Keratinocyte (primary cell): ENCODE data around the gene HACD1. TPM values are rescaled to one million over a fixed set of nuclear protein-coding genes. Genes with fewer than 3 reads are reported as not detected.

Experiments used
- DNase-seq: peaks from one replicate; pipeline ENCODE4 v3.0.0-alpha.2; 2011; ENCODE audit warnings: low read depth, missing footprints, low spot score
- FAIRE-seq: peaks from 2 replicates; lab custom pipeline; 2011; peaks lifted over from hg19 to GRCh38; lab: Jason Lieb, UNC
- H2AFZ ChIP-seq: 2 replicates; pipeline ENCODE4 v1.6.0; 2012; ENCODE audit warnings: low read length, control low read depth, inconsistent platforms; ENCODE audit not compliant: control insufficient read depth
- H3K27ac ChIP-seq: 2 replicates; pipeline ENCODE4 v1.5.1; 2011; ENCODE audit warnings: low read length; ENCODE audit not compliant: control insufficient read depth, insufficient read depth
- H3K27me3 ChIP-seq: 3 replicates; pipeline ENCODE4 v1.6.0; 2011; ENCODE audit warnings: low read length; ENCODE audit not compliant: control insufficient read depth, insufficient read depth; ENCODE audit errors: extremely low read depth
- H3K36me3 ChIP-seq, 2 experiments: 2 replicates in 1 of 2; 3 replicates in 1 of 2; pipeline ENCODE4 v1.5.1; 2011; ENCODE audit warnings: low read length in 2 of 2, mild to moderate bottlenecking in 1 of 2; ENCODE audit not compliant: control insufficient read depth in 2 of 2, insufficient read depth in 2 of 2; ENCODE audit errors: extremely low read depth in 1 of 2
- H3K4me1 ChIP-seq: 3 replicates; pipeline ENCODE4 v1.5.1; 2011; ENCODE audit warnings: low read length; ENCODE audit not compliant: control insufficient read depth, insufficient read depth; ENCODE audit errors: extremely low read depth
- H3K4me2 ChIP-seq: 3 replicates; pipeline ENCODE4 v1.6.0; 2011; ENCODE audit warnings: low read depth, low read length; ENCODE audit not compliant: control insufficient read depth, insufficient read depth; ENCODE audit errors: extremely low read depth
- H3K4me3 ChIP-seq, 3 experiments: fragments of 200-600 bp in 1 of 3; sonication (generic) in 1 of 3; 2 replicates in 2 of 3; 3 replicates in 1 of 3; pipeline ENCODE4 v1.5.1; 2011 to 2016; ENCODE audit warnings: low read length in 3 of 3, mild to moderate bottlenecking in 3 of 3, control low read depth in 2 of 3, inconsistent platforms in 1 of 3, low read depth in 1 of 3, mixed read lengths in 1 of 3, mixed run types in 1 of 3, moderate library complexity in 1 of 3; ENCODE audit not compliant: control insufficient read depth in 2 of 3, insufficient read depth in 2 of 3; ENCODE audit errors: extremely low read depth in 1 of 3
- H3K79me2 ChIP-seq: 2 replicates; pipeline ENCODE4 v1.6.0; 2012; ENCODE audit warnings: low read length; ENCODE audit not compliant: control insufficient read depth, insufficient read depth
- H3K9ac ChIP-seq: 3 replicates; pipeline ENCODE4 v1.6.0; 2011; ENCODE audit warnings: low read length; ENCODE audit not compliant: control insufficient read depth, insufficient read depth; ENCODE audit errors: extremely low read depth
- H3K9me1 ChIP-seq: 3 replicates; pipeline ENCODE4 v1.6.0; 2011; ENCODE audit warnings: low read length; ENCODE audit not compliant: control insufficient read depth, insufficient read depth; ENCODE audit errors: extremely low read depth
- H3K9me3 ChIP-seq: 2 replicates; pipeline ENCODE4 v1.5.1; 2012; ENCODE audit warnings: low read depth, low read length; ENCODE audit not compliant: control insufficient read depth
- H4K20me1 ChIP-seq: 3 replicates; pipeline ENCODE4 v1.6.0; 2011; ENCODE audit warnings: low read length; ENCODE audit not compliant: control insufficient read depth, insufficient read depth; ENCODE audit errors: extremely low read depth
- CTCF ChIP-seq, 3 experiments: IDR thresholded peaks in 1 of 3; conservative IDR thresholded peaks in 1 of 3; optimal IDR thresholded peaks in 1 of 3; 2 replicates in 2 of 3; 3 replicates in 1 of 3; pipeline versions ENCODE3 to v1.5.1; 2011; ENCODE audit warnings: low read length in 3 of 3, mild to moderate bottlenecking in 3 of 3, moderate library complexity in 2 of 3, control low read depth in 1 of 3, inconsistent platforms in 1 of 3; ENCODE audit not compliant: insufficient read depth in 2 of 3; ENCODE audit errors: extremely low read depth in 1 of 3
- EZH2 ChIP-seq: IDR thresholded peaks from one replicate; pipeline ENCODE4 v1.6.1; 2012; ENCODE audit warnings: inconsistent platforms, mild to moderate bottlenecking, low read length, moderate library complexity
- dilution Hi-C: fragments of 300-500 bp; cut with MboI; formaldehyde crosslinking; loops from one replicate; pipeline ENCODE4 v1.7.0; 2020; ENCODE audit warnings: low sequenced_read_pairs; ENCODE audit not compliant: extremely low pct_ligation_motif_present
- polyA plus RNA-seq, 5 experiments: library from polyadenylated mRNA; depleted of rRNA in 3 of 5; stranded (reverse) in 3 of 5; stranded (forward) in 1 of 5; unstranded in 1 of 5; fragments of >200 nt; gene quantifications; 1 replicate in 1 of 5; 2 replicates in 3 of 5; 3 replicates in 1 of 5; pipeline versions ENCODE4 v1.2.1 to v1.2.3, GENCODE V29; 2011 to 2012; ENCODE audit warnings: missing spikeins in 2 of 5, low read depth in 1 of 5, low replicate concordance in 1 of 5

Gene HACD1
- polyA plus RNA-seq, 1 donor (not counting 4 experiments of a cell fraction or from before 2014, with no cell fraction given): 46.3 TPM

DNA sequence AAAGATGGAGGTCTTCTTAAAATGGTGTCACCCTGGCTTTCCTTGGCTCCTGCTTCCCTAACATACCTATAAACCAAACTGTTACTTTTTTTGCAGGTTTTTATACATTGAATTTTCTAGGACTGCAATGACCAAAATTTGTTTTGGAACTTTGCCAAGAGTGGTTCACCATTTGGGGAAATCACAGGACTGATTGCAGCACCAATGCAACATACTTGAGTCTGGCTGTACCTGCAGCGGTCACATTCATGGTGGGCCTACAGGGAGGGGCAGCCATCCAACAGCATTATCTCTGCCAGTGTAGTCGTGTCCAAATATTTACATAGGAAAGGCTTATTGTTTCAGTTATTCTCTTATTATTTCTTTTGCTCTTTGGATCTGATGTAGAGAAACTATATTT lies 69.0 kb downstream of the HACD1 start:
- Histone ChIP-seq H3K4me1 (no peaks in the 10 kb centered on the region), H3K4me3 (no peak overlapping the region), H3K9ac (no peak overlapping the region), H3K27me3 (no peaks in the 10 kb centered on the region), H3K9me3 (no peaks in the 10 kb centered on the region), H3K4me2 (no peak overlapping the region), H4K20me1 (no peaks in the 10 kb centered on the region), H3K9me1 (no peaks in the 10 kb centered on the region), H3K79me2 (no peaks in the 10 kb centered on the region), H3K27ac (no peak overlapping the region), H3K36me3 (no peaks in the 10 kb centered on the region), H2AFZ (no peak overlapping the region)
- TF ChIP-seq CTCF (optimal IDR thresholded peaks at IDR 0.05 in 1 of 3, IDR thresholded peaks at IDR 0.05 in 1 of 3, conservative IDR thresholded peaks at IDR 0.05 in 1 of 3; ENCODE audit: extremely low read depth in 1 of 3, insufficient read depth in 2 of 3, low read length in 3 of 3): no peak
- no peak for TF ChIP-seq EZH2
- DNase-seq (no peak), FAIRE-seq (no peak)
- dilution Hi-C loops: no loop called here

- H3K36me3 ChIP-seq: no peaks in the 10 kb centered on the region
- no peak overlapping the region for H2AFZ ChIP-seq
- H3K9me3 ChIP-seq: no peaks in the 10 kb centered on the region
- no peaks in the 10 kb centered on the region for H4K20me1 ChIP-seq
- H3K4me2 ChIP-seq: no peak overlapping the region
- dilution Hi-C loops: no loop called here
- FAIRE-seq: no peak
- H3K4me3 ChIP-seq: no peak overlapping the region
- no peak overlapping the region for H3K27ac ChIP-seq
- no peaks in the 10 kb centered on the region for H3K4me1 ChIP-seq
- TF ChIP-seq EZH2 (no peak), CTCF (optimal IDR thresholded peaks at IDR 0.05 in 1 of 3, IDR thresholded peaks at IDR 0.05 in 1 of 3, conservative IDR thresholded peaks at IDR 0.05 in 1 of 3; ENCODE audit: extremely low read depth in 1 of 3, insufficient read depth in 2 of 3, low read length in 3 of 3) (no peak)
- H3K27me3 ChIP-seq: no peaks in the 10 kb centered on the region
- no peak overlapping the region for H3K9ac ChIP-seq
- no peak for DNase-seq
- no peaks in the 10 kb centered on the region for H3K79me2 ChIP-seq
- no peaks in the 10 kb centered on the region for H3K9me1 ChIP-seq
Measured at GRCh38 chr10:17547060-17547459, 70.1 kb downstream of the HACD1 start.
